ENCODE results near the gene PBX3. TPM values are rescaled to one million over a fixed set of nuclear protein-coding genes. Genes with fewer than 3 reads are reported as not detected.

The PBX3 gene
- total RNA-seq, 1 donor from 2014 or later, result 10.6 TPM

GRCh38 chr9:125757834-125758233 is 10.7 kb downstream of the PBX3 start:
- no peak for TF ChIP-seq CTCF (IDR thresholded peaks at IDR 0.05; ENCODE audit: insufficient read depth, low read length, poor library complexity, severe bottlenecking)
- Histone ChIP-seq H3K36me3 (ENCODE audit: control insufficient read depth, insufficient read depth, low read length) (no peaks in the 10 kb centered on the region), H3K4me3 (ENCODE audit: low read depth, low read length) (no peak overlapping the region), H3K27me3 (ENCODE audit: control insufficient read depth, insufficient read depth, low read length) (no peaks in the 10 kb centered on the region)
- DNase-seq (ENCODE audit: low read depth), result no peak

GRCh38 chr9:125758986-125759763 is 12.0 kb downstream of the PBX3 start:
- TF ChIP-seq CTCF (IDR thresholded peaks at IDR 0.05; ENCODE audit: insufficient read depth, low read length, poor library complexity, severe bottlenecking), result no peak
- Histone ChIP-seq H3K4me3 (ENCODE audit: low read depth, low read length) (no peak overlapping the region), H3K36me3 (ENCODE audit: control insufficient read depth, insufficient read depth, low read length) (no peaks in the 10 kb centered on the region), H3K27me3 (ENCODE audit: control insufficient read depth, insufficient read depth, low read length) (no peaks in the 10 kb centered on the region)
- DNase-seq (ENCODE audit: low read depth), result no peak

GRCh38 chr9:125759764-125760129 is 12.6 kb downstream of the PBX3 start:
- H3K27me3 ChIP-seq (ENCODE audit: control insufficient read depth, insufficient read depth, low read length), result no peaks in the 10 kb centered on the region
- no peak overlapping the region for H3K4me3 ChIP-seq (ENCODE audit: low read depth, low read length)
- TF ChIP-seq CTCF (IDR thresholded peaks at IDR 0.05; ENCODE audit: insufficient read depth, low read length, poor library complexity, severe bottlenecking), result no peak
- DNase-seq (ENCODE audit: low read depth), result no peak
- no peaks in the 10 kb centered on the region for H3K36me3 ChIP-seq (ENCODE audit: control insufficient read depth, insufficient read depth, low read length)

- DNase-seq (ENCODE audit: low read depth), result no peak
- no peak for TF ChIP-seq CTCF (IDR thresholded peaks at IDR 0.05; ENCODE audit: insufficient read depth, low read length, poor library complexity, severe bottlenecking)
- no peak overlapping the region for H3K4me3 ChIP-seq (ENCODE audit: low read depth, low read length)
- no peaks in the 10 kb centered on the region for H3K27me3 ChIP-seq (ENCODE audit: control insufficient read depth, insufficient read depth, low read length)
- H3K36me3 ChIP-seq (ENCODE audit: control insufficient read depth, insufficient read depth, low read length), result no peaks in the 10 kb centered on the region
Measured at GRCh38 chr9:125760537-125760936, 13.4 kb downstream of the PBX3 start.

GRCh38 chr9:125761676-125762450 is 14.7 kb downstream of the PBX3 start:
- no peaks in the 10 kb centered on the region for H3K36me3 ChIP-seq (ENCODE audit: control insufficient read depth, insufficient read depth, low read length)
- TF ChIP-seq CTCF (IDR thresholded peaks at IDR 0.05; ENCODE audit: insufficient read depth, low read length, poor library complexity, severe bottlenecking), result no peak
- H3K4me3 ChIP-seq (ENCODE audit: low read depth, low read length), result no peak overlapping the region
- no peak for DNase-seq (ENCODE audit: low read depth)
- H3K27me3 ChIP-seq (ENCODE audit: control insufficient read depth, insufficient read depth, low read length), result no peaks in the 10 kb centered on the region

Data from kidney epithelial cell (primary cell).